RWPE1 (cell line): ENCODE results near the gene ERAL1.

Experiments used
- CTCF ChIA-PET: fragments of 350-600 bp; sonication (Branson Sonifier 250); formaldehyde crosslinking; extraction: SDS; loops from one replicate; lab custom pipeline; 2021; lab: Yijun Ruan, JAX
- POLR2A ChIA-PET: fragments of 400-600 bp; formaldehyde crosslinking; extraction: SDS; loops from one replicate; lab custom pipeline; 2020; ENCODE audit warnings: antibody characterized with exemption; ENCODE audit not compliant: low non-redundant PET; lab: Yijun Ruan, JAX
- DNase-seq: peaks from one replicate; pipeline ENCODE4 v3.0.0; 2012; ENCODE audit warnings: low spot score
- H3K27ac ChIP-seq: fragments of 450-650 bp; 2 replicates; pipeline ENCODE4 v1.5.1; 2017
- CTCF ChIP-seq: fragments of 450-650 bp; conservative IDR thresholded peaks from 2 replicates; pipeline ENCODE4 v1.5.1; 2017; ENCODE audit warnings: low read depth, mild to moderate bottlenecking

Gene ERAL1

GRCh38 chr17:28812748-28813377, 42.0 kb upstream of the ERAL1 start:
- DNase-seq = peak; percentile 64
- TF ChIP-seq CTCF = no peak
- ChIA-PET POLR2A (interaction anchor here (0.7 kb wide), 1 partner anchor 49 kb away, joined by 8 read pairs; no protein-coding TSS in a partner anchor), CTCF (interaction anchor here (0.6 to 1.0 kb wide), 4 partner anchors 31 to 480 kb away, joined by 3 to 5 read pairs (median 4); no protein-coding TSS in a partner anchor)
- peak overlapping the region; percentile 95 for H3K27ac ChIP-seq

GRCh38 chr17:28816540-28816939, 38.3 kb upstream of the ERAL1 start:
- CTCF ChIA-PET = no interaction called here
- POLR2A ChIA-PET = no interaction called here
- no peak overlapping the region for H3K27ac ChIP-seq
- no peak for TF ChIP-seq CTCF
- DNase-seq = no peak

GRCh38 chr17:28818819-28819221, 36.0 kb upstream of the ERAL1 start:
- POLR2A ChIA-PET = no interaction called here
- DNase-seq = no peak
- H3K27ac ChIP-seq = no peak overlapping the region
- TF ChIP-seq CTCF = no peak
- CTCF ChIA-PET = no interaction called here

GRCh38 chr17:28819582-28819981, 35.2 kb upstream of the ERAL1 start:
- no peak for DNase-seq
- no peak for TF ChIP-seq CTCF
- CTCF ChIA-PET = interaction anchor here (0.7 kb wide), 1 partner anchor 62 kb away, joined by 3 read pairs; no protein-coding TSS in a partner anchor
- POLR2A ChIA-PET = no interaction called here
- no peak overlapping the region for H3K27ac ChIP-seq

GRCh38 chr17:28827672-28828071, 27.1 kb upstream of the ERAL1 start:
- POLR2A ChIA-PET = no interaction called here
- no peak overlapping the region for H3K27ac ChIP-seq
- DNase-seq = no peak
- TF ChIP-seq CTCF = no peak
- CTCF ChIA-PET = interaction anchor here (0.6 to 1.3 kb wide), 2 partner anchors 22 to 101 kb away, joined by 3 to 5 read pairs; no protein-coding TSS in a partner anchor

GRCh38 chr17:28828294-28829040, 26.3 kb upstream of the ERAL1 start:
- no peak for TF ChIP-seq CTCF
- H3K27ac ChIP-seq = no peak overlapping the region
- no peak for DNase-seq
- POLR2A ChIA-PET = no interaction called here
- CTCF ChIA-PET = interaction anchor here (0.5 to 0.8 kb wide), 2 partner anchors 102 to 113 kb away, joined by 3 read pairs; no protein-coding TSS in a partner anchor
